ENCODE results near the gene C21orf58. TPM values are rescaled to one million over a fixed set of nuclear protein-coding genes. Genes with fewer than 3 reads are reported as not detected.
A peak's percentile ranks its signal among the peaks of the same experiment; 100 is the strongest.

The C21orf58 gene
- total and polyA plus RNA-seq, 2 donors from 2014 or later: 0.67 to 2.7 TPM

GRCh38 chr21:46255166-46255565 lies 68.5 kb downstream of the C21orf58 start:
- no peak for FAIRE-seq
- Histone ChIP-seq H3K9me3 (ENCODE audit: control insufficient read depth in 2 of 3, insufficient read depth in 1 of 3, low read length in 3 of 3) (no peaks in the 10 kb centered on the region), H3K27me3 (ENCODE audit: control insufficient read depth, insufficient read depth, low read length) (no peaks in the 10 kb centered on the region), H3K4me3 (ENCODE audit: low read length in 3 of 3) (no peak overlapping the region), H3K4me1 (ENCODE audit: control insufficient read depth in 2 of 3, insufficient read depth in 2 of 3, low read depth in 1 of 3, low read length in 3 of 3) (no peaks in the 10 kb centered on the region), H3K9ac (ENCODE audit: low read length in 3 of 3) (no peak overlapping the region), H3K27ac (ENCODE audit: low read depth in 2 of 2, low read length in 2 of 2) (no peak overlapping the region), H3K36me3 (ENCODE audit: control insufficient read depth in 2 of 3, insufficient read depth in 3 of 3, low read length in 3 of 3) (peaks cover 21 to 69% (median 52%) of the 10 kb centered on the region in 3 donors)
- DNase-seq: no peak
- TF ChIP-seq, protein P1, sequence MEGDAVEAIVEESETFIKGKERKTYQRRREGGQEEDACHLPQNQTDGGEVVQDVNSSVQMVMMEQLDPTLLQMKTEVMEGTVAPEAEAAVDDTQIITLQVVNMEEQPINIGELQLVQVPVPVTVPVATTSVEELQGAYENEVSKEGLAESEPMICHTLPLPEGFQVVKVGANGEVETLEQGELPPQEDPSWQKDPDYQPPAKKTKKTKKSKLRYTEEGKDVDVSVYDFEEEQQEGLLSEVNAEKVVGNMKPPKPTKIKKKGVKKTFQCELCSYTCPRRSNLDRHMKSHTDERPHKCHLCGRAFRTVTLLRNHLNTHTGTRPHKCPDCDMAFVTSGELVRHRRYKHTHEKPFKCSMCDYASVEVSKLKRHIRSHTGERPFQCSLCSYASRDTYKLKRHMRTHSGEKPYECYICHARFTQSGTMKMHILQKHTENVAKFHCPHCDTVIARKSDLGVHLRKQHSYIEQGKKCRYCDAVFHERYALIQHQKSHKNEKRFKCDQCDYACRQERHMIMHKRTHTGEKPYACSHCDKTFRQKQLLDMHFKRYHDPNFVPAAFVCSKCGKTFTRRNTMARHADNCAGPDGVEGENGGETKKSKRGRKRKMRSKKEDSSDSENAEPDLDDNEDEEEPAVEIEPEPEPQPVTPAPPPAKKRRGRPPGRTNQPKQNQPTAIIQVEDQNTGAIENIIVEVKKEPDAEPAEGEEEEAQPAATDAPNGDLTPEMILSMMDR (IDR thresholded peaks at IDR 0.05; ENCODE audit: borderline replicate concordance, extremely low read depth, insufficient read depth): no peak
- intact Hi-C loops (cut with DNase I): no loop called here

DNA sequence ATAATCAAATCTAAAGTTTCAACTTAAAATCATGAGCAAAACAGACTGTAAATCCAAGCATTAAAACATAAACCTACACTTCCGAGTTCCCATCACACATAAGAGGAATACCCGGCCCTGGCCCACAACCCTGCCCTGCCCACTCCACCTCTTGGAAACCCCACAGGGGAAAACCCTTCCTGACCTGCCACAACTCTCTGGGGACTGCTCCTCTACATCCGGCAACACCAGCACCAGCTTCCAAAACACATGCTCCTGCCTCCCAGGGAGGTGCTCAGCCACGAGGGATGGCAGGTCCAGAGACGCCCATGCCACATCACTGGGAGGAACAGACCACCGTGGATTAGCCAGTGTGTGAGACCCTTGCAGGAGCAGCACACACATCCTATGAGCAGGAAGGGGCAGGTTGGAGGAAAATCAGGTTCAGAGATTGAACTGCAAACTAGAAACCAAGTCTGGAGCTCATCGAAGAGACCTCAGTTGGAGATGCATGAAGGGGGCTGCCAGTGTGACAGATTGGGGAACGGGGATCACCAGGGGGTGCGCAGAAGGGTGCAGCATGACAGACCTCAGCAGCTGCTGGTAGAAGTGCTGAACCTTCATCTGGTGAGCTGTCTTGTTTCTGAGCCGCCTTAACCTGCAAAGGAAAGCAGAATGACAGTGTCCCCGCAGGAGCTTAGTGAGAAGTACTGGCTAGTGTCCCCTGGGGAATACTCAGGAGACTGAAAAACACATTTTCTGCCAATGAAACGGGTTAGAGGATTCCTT lies 69.3 kb downstream of the C21orf58 start:
- DNase-seq: no peak
- TF ChIP-seq, protein P1 (IDR thresholded peaks at IDR 0.05; ENCODE audit: borderline replicate concordance, extremely low read depth, insufficient read depth): no peak
- H3K36me3 ChIP-seq (ENCODE audit: control insufficient read depth in 2 of 3, insufficient read depth in 3 of 3, low read length in 3 of 3): peaks cover 21 to 70% (median 58%) of the 10 kb centered on the region in 3 donors

DNA sequence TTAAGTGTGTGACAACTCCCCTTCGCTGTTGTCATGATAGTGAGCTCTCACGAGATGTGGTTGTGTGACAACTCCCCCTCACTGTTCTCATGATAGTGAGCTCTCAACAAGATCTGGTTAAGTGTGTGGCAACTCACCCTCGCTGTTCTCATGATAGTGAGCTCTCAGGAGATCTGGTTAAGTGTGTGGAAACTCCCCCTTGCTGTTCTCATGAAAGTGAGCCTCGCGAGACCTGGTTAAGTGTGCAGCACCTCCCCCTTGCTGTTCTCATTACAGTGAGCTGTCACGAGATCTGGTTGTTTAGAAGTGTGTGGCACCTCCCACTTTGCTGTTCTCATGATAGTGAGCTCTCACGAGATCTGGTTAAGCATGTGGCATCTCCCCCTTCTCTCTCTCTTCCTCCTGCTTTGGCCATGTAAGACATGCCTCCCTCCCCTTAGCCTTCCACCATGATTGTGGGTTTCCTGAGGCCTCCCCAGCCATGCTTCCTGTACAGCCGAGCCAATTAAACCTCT lies 70.0 kb downstream of the C21orf58 start:
- no peaks in the 10 kb centered on the region for H3K27me3 ChIP-seq (ENCODE audit: control insufficient read depth, insufficient read depth, low read length)
- H3K4me3 ChIP-seq (ENCODE audit: low read length in 3 of 3): no peak overlapping the region
- intact Hi-C loops (cut with DNase I): no loop called here
- FAIRE-seq (no peak), DNase-seq (peak in 2 of 5 donors; percentile 4 to 10)
- TF ChIP-seq, protein P1 (IDR thresholded peaks at IDR 0.05; ENCODE audit: borderline replicate concordance, extremely low read depth, insufficient read depth): no peak
- H3K4me1 ChIP-seq (ENCODE audit: control insufficient read depth in 2 of 3, insufficient read depth in 2 of 3, low read depth in 1 of 3, low read length in 3 of 3): no peaks in the 10 kb centered on the region
- no peak overlapping the region for H3K27ac ChIP-seq (ENCODE audit: low read depth in 2 of 2, low read length in 2 of 2)
- no peak overlapping the region for H3K9ac ChIP-seq (ENCODE audit: low read length in 3 of 3)
- peaks cover 21 to 74% (median 56%) of the 10 kb centered on the region in 3 donors for H3K36me3 ChIP-seq (ENCODE audit: control insufficient read depth in 2 of 3, insufficient read depth in 3 of 3, low read length in 3 of 3)
- no peaks in the 10 kb centered on the region for H3K9me3 ChIP-seq (ENCODE audit: control insufficient read depth in 2 of 3, insufficient read depth in 1 of 3, low read length in 3 of 3)

More for the DNA sequence above, 69.3 kb downstream of the C21orf58 start:
- no peaks in the 10 kb centered on the region for H3K4me1 ChIP-seq (ENCODE audit: control insufficient read depth in 2 of 3, insufficient read depth in 2 of 3, low read depth in 1 of 3, low read length in 3 of 3)
- no peak overlapping the region for H3K27ac ChIP-seq (ENCODE audit: low read depth in 2 of 2, low read length in 2 of 2)
- no peak overlapping the region for H3K4me3 ChIP-seq (ENCODE audit: low read length in 3 of 3)
- no peak overlapping the region for H3K9ac ChIP-seq (ENCODE audit: low read length in 3 of 3)
- H3K27me3 ChIP-seq (ENCODE audit: control insufficient read depth, insufficient read depth, low read length): no peaks in the 10 kb centered on the region
- no peaks in the 10 kb centered on the region for H3K9me3 ChIP-seq (ENCODE audit: control insufficient read depth in 2 of 3, insufficient read depth in 1 of 3, low read length in 3 of 3)
- FAIRE-seq: no peak
- intact Hi-C loops (cut with DNase I): no loop called here

Data from kidney (tissue), 14 donors.